NCI-H1048 (cell line): ENCODE data around the gene RBBP7.
"Not testable (repeated sequence)": the region's sequence is repeated elsewhere in the genome, so short reads cannot be mapped to it uniquely, and the experiment has no call there.

Experiments used
- DNase-seq: peaks from one replicate; lab custom pipeline; 2025; lab: John Stamatoyannopoulos, UW

Gene RBBP7

DNA sequence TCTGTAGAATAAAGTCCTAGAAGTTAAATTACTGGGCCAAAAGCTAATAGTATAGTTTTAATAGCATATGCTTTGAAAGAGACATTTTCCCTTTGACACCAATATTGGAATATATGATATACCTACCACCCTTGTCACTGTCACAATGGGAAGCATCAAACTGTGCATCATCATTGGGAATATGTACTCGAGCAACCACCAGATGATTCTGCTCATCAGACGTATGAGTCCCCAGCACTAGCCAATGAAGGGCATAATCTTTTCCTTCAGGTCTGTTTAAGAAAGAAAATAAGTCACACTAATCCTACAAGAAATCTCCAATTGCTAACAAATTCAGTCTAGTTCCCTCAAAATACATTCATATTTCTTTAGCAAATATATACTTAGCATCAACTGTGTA is 7.3 kb downstream of the RBBP7 start:
- no peak for DNase-seq

DNA sequence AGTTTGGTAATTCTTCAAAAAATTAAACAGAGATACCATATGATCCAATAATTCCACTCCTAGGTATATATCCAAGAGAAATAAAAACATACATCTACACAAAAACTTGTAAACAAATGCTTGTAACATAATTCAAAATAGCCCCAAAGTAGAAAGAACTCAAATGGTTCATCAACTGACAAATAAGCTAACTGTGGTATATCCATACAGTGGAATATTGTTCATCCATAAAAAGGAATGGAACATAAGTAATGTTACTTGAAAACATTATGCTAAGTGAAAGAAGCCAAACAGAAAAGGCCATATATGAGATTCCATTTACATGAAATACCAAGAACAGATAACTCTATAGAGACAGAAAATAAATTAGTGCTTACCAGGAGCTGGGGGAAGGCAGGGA is 13.4 kb downstream of the RBBP7 start:
- no peak for DNase-seq

DNA sequence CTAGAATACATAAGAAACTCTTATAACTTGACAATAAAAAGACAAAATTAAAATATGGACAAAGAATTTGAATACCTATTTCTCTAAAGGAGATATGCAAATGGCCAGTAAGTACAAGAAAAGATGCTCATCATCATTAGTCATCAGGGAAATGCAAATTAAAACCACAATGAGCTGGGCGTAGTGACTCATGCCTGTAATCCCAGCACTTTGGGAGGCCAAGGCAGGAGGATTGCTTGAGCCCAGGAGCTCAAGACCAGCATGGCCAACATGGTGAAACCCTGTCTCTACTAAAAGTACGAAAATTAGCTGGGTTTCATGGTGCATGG is 14.1 kb downstream of the RBBP7 start:
- DNase-seq = not testable (repeated sequence)

DNA sequence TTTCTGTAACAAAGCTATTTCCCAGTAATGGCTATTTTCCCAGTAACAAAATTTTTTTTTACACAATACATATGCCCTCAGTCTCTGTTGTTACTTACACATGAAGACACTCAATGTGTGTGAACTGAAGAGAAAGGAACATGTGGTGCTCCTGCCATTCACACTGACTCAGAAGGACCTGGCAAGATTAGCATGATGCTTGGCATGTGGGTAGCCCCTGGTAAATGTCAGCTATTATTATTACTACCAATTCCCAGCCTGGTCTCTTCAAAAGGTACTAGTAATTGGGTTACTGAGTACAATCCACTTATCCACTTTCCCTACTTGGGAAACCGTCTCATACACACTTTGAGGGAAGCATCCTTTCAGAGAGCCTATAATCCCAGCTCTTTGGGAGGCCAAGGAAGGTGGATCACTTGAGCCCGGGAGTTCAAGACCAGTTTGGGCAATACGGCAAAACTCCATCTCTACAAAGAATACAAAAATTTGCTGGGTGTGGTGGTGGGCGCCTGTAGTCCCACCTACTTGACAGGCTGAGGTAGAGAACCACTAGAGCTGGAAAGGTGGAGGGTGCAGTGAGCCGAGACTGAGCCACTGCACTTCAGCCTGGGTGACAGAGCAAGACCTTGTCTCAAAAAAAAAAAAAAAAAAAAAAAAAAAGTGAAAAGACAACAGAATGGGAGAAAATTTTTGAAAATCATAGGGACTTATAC is 14.6 kb downstream of the RBBP7 start:
- no peak for DNase-seq

DNA sequence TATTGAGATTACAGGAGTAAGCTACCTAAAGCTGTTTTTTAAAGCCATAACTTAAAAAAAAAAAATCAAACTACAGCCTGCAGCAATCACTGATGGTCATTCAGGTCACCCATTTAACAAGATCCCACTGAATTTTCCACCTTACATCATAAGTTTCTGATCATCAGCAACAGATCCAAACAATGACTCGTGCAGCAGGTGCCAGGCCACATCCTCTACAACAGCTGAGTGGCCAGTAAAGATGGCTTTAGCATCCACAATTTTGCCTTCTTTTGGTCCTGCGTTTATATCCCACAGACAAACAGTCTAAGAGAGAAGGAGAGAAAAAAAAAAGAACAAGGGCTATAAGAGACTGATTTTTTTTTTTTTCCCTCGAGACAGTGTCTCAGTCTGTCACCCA is 16.6 kb downstream of the RBBP7 start:
- no peak for DNase-seq

DNA sequence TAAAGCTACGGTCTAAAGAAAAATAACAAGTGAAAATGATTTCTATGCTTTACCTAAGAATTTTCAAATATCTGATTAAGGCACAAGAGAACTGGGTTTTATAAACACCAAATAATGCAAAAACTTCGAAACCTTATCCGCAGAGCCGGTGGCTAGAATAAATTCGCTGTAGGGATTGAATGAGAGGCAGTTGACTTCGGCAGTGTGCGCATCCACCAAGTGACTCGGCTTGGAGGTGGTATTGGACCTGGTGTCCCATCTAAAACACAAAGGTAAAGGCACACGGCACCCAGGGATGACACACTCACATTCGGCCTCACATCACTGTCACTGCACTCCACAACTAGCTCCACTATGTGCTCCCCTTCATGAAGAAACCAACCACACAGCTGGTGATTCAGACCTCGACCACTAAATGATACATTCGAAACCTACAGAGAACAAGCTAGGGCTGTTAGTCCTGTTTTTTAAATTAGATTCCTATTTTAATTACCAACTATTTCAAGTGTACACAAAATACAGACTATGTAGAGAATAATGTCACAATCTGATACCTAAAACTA is 17.5 kb downstream of the RBBP7 start:
- DNase-seq = no peak

DNA sequence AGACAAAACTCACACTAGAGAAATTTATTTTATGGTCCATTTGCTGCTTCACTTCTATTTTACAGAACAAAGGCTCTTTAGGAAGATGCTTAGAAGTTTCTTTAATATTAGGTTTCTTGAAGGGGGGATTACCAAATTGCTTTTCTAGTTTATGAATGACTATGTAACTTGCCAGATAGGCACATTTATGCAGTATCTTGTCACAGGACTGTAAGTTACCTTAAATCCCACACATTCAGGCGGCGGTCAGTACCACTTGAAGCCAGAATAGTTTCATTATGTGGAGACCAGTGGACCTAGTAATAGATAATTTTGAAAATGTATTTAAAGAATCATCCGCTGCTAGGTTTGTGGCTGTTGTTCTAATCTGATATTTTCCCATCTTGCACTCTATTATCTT is 18.3 kb downstream of the RBBP7 start:
- DNase-seq = no peak

DNA sequence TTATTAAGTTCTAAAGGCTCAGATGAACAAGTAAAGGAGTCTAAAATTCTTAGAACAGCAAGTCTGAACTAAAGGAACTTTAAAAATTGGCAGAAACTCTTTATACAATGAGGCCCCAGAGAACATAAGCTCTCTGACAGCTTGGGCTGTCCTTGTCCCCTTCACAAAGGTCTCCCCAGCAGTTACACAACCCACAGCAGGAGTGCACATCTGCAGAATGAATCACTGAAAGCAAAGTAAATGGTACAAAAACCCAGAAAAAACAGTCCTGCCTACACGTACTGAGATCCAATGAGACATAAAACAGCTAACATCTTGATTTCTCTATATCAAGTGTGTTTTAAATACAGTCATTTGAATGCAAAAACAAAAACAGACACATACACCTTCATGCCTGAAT is 18.7 kb downstream of the RBBP7 start:
- DNase-seq = no peak

DNA sequence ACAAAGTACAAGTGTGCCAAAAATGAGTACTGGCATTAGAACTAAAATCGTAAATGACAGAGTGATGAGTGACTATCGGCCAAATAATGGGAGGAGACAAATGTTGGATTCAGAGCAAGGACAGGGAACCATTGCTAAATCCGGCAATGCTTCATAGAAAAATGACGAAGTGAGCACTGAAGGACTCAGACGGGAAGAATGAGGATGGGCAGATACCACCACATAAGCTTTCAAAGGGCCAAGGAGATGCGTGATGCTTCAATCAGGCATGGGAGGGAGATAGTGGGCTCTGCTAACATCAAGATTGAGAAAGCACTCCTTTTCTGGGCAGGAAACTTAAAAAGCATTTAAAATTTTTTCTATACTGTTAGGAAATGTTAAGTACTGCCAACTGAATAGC is 21.6 kb downstream of the RBBP7 start:
- no peak for DNase-seq

DNA sequence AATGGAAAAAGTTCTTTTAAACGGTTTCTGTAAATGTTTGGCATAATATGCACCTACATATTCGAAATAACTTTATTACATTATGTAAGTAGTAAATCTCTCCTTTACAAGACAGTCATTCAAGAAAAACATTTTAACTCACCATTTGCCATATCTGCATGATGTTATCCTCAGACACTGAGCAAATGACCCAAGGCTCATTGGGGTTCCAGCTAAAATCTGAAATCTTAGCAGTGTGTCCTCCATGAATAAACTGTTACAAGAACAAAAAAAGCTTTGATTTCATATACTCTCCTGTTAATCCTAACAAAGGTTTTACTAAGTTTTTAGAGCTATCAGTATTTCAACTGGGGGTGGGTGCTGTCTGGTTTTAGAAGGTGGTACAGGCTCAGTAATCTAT is 24.5 kb downstream of the RBBP7 start:
- DNase-seq = no peak

DNA sequence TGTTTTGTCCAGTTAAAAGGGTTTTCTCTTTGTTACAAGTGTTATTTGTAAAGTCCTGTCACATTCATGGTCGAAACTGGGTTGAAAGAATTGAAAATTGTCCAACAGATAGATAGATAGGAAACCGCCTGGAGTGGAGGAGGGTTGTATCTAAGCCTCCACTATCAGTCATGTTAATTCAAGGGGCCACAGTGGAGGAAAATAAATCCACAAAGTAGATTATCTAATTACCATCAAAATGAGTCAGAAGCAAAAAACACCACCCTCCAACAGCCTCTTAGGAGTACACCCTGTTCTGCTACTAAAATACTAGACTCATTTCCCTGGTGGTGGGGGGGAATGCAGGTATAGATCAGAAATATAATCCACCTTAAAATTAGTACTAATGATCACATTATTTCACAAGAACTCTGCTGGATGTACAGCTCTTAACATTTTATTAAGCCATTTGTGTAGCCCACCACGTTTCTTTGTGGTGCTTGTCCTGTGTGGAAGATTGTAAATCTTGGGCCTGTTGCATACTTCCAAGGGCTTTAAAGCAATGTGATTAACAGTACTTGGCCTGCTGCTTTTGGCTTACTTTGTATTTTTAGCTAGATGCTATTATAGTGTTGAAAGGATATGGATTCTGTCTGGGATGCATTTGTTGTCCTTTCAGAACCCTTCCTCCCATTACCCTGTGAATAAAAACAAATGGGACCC is 26.8 kb downstream of the RBBP7 start:
- no peak for DNase-seq

DNA sequence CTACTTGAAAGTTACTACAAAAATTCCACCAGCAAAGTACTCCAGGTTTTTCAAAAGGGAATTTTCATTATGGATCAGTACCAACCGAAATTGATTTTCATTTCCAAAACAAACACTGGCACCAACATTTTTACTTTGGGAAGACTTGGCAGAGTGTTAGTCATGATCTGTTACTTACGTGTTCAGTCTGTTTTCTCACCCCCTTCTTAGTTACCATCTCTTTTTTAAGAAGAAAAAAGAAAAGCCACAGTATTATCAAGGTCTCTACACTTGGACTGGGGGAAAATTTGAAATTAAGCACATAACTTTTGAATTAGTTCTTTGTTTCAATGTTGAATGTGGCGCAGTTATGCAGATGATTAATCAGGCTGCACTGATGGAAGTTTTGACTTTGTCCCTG is 27.5 kb downstream of the RBBP7 start:
- no peak for DNase-seq

DNA sequence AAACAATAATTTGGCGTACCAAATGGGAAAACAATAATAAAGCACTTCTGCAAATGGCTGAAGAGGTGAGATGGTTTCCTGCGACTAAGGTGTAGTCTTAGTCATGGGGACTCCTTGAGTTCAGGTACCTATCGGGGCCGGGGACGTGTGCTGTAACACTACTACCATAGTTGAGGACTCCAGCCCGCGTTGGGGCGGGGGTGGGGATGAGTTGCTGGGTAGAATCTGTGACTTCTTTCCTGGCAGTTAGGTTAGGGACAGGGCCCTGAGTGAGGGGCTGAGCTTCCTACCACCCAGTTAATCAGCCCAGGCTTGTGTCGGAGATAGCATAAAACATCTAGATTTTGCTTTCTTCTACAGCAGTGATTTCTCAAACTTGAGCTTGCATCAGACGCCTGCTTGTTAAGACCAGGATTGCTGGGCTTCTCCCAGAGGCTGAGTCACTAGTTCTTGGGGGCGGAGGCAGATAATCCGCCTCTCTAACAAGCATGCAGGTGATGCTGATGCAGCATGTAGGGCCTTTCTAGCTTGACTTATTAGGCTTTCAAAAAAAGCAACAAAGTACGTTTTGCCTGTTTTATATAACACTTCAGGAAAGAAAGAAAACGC is 30.2 kb downstream of the RBBP7 start:
- DNase-seq = no peak

DNA sequence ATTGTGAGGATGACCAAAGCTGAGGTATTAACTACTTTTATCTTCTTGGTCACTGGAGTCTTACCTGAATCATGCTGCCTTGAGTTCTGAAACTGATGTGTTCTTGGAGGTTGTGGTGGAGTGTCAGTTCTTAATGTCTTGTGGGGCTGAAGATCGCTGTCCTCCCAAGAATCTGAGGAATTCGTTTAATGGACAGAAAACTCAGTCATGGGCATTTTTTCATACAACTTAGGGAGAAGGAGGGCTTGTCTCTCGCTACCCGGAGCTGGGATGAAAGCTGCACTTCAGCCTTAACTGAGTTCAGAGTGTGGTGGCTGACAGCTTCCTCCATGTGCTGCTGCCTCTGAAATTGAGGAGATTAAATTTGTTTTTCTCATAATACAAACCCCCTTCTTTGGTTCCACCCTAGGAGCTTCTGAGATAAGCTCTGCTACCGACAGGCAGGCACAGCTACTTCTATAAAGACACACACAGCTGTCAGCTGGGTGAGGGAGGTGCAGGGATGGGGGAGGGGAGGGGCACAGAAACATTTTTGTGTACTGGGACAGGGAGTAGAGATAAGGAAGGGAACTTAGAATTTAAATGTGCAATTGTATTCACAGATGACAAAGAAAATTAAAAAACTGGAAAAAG is 30.8 kb downstream of the RBBP7 start:
- DNase-seq = no peak

DNA sequence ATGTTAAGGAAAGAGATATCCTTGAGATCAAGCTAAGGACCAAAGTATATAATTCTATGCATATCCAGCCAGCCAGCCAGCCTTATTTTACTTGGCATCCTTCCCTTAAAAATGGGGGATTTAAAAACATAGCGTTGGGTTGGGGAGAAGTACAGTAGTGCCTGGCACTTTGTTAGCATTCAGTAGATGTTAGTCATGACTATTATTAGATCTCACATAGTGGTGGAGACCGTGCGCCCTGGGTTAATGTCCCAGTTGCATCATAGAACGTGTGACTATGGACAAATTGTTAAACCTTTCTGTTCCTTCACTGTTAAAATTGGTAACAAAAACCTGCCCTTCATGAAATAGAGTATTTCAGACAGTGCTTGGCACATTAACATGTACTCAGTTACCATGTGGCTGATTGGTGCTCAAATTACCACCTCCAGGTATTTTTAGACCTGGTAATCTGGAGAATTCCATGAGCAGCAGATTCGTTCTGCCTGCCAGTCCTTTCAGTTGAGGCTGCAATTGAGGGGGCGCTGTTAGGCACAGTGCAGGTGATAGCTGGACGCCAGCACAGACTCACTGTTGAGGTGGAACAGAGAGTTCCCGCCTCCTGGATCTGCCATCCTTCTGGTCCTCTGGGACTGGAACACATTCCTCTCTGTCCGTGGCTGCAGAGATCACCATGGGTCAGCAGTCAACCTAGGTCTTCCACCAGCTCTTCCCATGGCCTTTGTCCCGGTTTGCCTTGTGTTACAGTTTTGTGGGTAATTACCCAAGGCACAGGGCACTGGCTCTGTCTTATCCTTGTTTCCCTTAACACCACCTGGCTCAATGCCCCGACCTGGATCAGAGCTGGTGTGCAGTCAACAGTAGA is 31.7 kb downstream of the RBBP7 start:
- no peak for DNase-seq

DNA sequence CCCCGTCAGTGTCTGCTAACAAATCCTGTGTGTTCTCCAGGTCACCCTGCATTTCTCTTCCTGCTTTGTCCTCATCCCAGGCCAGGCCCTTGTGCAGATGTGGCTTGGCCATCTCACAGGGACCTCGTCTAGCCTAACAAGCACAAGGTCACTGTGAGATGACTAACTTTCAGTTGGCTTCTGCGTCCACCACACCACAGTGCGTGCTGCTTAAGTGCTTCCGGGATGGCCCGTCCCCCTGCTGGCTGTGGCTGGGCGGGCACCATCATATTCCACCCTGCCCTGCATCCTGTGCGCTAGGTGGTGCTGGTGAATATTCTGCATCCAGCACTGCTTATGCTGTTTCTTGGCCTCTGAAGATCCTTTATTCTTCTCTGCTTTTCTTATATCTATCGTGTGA is 33.8 kb downstream of the RBBP7 start:
- no peak for DNase-seq

DNA sequence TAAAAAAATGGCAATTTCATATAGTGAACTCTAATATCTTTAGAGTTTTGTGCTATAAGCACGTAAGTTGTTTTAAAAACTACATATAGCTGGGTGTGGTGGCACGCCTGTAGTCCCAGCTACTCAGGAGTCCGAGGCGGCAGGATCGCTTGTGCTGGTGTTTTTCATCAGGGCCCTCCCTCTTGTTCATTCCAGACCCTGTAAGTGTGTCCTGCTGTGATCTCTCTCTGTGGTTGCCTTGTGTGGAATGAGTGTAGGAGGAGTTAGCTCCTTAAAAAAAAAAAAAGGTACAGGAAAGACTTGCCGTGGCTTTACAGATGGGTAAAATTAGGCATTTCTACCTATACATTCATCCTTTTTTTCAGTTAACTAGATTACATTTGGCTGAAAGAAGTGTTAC is 35.4 kb downstream of the RBBP7 start:
- DNase-seq = no peak

DNA sequence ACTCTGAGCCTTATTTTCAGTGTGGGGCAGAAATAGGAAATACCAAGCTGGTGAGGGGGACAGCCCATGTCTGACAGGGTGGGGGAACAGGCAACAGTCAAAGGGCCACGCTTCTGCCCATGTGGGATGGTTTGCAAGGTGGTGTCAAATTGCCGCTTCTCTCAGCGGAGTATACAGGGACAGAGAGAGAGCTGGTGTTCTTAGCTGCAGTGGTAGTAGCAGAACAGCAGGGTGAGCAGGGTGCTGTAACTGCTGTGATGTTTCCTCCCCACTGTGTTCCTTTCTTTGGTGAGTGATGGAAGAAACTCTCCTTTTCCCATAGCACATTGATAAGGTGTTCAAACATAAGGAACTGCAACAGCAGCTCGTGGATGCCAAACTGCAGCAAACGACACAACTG is 37.9 kb downstream of the RBBP7 start:
- no peak for DNase-seq

DNA sequence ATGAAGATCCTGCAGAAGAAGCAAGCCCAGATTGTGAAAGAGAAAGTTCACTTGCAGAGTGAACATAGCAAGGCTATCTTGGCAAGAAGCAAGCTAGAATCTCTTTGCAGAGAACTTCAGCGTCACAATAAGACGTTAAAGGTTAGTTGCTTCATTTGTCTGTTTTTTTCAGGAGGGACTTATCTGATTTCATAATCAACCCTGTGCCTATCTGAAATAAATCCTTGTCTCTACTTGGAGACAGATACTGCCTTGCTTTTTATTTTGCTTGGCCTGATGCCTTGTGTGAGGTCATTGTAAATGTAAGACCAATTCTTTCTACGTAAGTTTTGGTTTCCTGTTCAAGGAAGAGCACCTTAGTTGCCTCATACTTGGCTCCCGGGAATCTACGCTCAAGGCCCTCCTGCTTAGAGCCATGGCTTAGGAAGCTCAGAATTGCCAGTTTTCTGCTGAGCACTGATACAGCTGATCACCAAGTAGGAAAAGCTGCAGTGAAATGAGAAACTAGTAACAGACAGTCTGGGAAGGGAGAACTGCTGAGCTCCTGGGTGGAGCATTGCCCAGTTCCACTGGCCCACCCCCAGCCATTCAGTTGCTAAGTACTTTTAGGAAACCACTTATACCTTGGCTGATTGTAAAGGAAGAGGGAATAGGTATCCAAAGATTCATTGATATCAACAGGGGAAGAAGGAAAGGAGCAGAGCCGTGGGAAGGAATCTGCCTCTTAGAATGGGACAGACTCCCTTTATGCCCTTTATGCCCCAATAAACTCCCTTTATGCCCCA is 41.8 kb downstream of the RBBP7 start:
- no peak for DNase-seq

DNA sequence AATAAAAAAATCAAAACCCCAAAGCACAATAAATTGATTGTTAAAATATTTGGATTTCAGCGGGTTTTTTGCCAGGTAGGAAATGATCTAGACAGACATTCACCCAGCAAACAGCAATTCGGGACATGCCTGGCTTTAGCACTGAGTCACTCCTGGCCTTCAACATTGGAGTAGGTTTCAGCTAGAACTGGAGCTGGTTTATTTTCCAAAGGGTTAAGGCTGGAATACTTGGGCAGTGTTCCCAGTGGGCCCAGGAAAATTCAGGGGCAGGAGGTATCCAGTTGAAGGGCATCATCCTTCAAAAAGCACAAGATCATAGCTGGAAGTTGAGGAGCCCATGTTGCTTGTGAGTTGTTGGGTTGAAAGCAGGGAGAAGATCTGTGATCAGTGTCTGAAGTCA is 42.9 kb downstream of the RBBP7 start:
- DNase-seq = no peak

DNA sequence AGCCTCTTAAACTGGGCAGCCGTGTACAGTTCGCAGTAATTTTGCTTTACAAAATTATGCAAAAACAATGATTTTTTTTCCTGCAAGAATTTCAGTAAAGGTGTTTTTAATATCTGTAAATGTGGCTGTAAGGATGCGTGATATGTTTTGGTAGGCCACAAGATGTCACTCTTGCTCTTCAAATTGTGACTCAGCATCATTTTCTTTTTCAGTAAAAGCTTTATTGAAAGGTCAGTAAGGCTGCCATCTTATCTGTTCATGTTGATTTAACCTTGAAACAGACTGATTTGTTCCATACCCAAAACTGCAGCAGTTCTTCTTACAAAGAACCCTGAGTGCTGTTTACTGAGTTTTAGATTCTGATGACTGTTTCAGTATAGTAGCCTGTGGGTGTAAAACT is 44.0 kb downstream of the RBBP7 start:
- no peak for DNase-seq
